ENCODE results near the gene ACSBG1. TPM values are rescaled to one million over a fixed set of nuclear protein-coding genes. Genes with fewer than 3 reads are reported as not detected.
A peak's percentile ranks its signal among the peaks of the same experiment; 100 is the strongest.

ACSBG1 gene
- total RNA-seq, 3 donors from 2014 or later = 0.32 to 5.2 (median 0.53) TPM

DNA sequence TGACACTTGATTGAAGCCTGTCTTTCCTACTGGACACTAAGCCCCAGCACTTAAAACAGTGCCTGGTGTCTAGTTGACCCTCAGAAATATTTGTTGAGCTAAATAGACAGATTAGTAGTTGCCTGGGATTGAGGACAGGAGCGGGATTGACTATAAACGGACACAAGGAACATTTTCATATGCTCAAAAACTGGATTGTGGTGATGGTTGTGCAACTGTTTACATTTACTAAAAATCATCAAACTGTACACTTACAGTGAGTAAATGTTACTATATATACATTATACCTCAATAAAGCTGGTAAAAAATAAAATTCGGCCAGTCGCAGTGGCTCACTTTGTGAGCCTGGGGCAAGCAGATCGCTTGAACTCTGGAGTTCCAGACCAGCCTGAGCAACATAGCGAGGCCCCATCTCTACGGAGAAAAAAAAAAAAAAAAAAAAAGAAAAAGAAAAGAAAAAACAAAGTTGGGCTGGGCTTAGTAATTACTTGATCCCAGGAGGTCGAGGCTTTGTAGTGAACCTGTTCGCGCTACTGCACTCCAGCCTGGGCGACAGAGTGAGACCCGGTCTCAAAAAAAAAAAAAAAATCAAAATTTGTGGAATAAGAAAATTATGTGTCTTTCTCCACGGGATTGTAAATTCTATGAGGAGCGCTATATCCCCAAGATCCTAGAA lies 85.8 kb downstream of the ACSBG1 start:
- Histone ChIP-seq H3K4me3 (no peak overlapping the region), H3K4me1 (ENCODE audit: low read depth) (peaks cover 15% of the 10 kb centered on the region), H3K36me3 (ENCODE audit: low read depth) (no peaks in the 10 kb centered on the region), H3K9me3 (no peaks in the 10 kb centered on the region)
- DNase-seq (no peak), ATAC-seq (no peak)
- TF ChIP-seq, protein P1, sequence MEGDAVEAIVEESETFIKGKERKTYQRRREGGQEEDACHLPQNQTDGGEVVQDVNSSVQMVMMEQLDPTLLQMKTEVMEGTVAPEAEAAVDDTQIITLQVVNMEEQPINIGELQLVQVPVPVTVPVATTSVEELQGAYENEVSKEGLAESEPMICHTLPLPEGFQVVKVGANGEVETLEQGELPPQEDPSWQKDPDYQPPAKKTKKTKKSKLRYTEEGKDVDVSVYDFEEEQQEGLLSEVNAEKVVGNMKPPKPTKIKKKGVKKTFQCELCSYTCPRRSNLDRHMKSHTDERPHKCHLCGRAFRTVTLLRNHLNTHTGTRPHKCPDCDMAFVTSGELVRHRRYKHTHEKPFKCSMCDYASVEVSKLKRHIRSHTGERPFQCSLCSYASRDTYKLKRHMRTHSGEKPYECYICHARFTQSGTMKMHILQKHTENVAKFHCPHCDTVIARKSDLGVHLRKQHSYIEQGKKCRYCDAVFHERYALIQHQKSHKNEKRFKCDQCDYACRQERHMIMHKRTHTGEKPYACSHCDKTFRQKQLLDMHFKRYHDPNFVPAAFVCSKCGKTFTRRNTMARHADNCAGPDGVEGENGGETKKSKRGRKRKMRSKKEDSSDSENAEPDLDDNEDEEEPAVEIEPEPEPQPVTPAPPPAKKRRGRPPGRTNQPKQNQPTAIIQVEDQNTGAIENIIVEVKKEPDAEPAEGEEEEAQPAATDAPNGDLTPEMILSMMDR (IDR thresholded peaks at IDR 0.05) = no peak
- intact Hi-C loops (cut with DNase I, micrococcal nuclease) = no loop called here

DNA sequence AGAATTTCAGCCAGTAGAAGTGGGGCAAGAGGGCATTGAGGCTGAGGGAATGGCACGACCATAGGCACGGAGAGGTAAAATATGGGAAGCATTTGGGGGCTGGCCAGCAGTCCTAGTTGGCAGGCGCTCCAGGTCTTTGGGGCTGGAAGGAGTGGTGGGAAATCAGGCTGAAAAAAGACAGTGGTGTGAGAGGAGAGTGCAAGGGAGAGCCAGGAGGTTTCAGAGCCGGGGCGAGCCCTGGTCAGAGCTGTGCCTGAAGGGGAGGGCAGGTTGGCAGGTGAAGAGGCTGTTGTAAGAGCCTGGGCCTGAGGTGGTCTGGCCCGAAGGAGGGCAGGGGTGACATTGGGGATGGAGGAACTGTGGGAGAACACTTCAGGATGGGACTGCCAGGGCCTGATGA lies 86.8 kb downstream of the ACSBG1 start:
- Histone ChIP-seq H3K9me3 (no peaks in the 10 kb centered on the region), H3K4me1 (ENCODE audit: low read depth) (peaks cover 15% of the 10 kb centered on the region), H3K4me3 (no peak overlapping the region), H3K36me3 (ENCODE audit: low read depth) (no peaks in the 10 kb centered on the region)
- intact Hi-C loops (cut with DNase I, micrococcal nuclease) = no loop called here
- DNase-seq (peak in 1 of 3 donors; percentile 31), ATAC-seq (no peak)
- TF ChIP-seq, protein P1 (IDR thresholded peaks at IDR 0.05) = no peak

DNA sequence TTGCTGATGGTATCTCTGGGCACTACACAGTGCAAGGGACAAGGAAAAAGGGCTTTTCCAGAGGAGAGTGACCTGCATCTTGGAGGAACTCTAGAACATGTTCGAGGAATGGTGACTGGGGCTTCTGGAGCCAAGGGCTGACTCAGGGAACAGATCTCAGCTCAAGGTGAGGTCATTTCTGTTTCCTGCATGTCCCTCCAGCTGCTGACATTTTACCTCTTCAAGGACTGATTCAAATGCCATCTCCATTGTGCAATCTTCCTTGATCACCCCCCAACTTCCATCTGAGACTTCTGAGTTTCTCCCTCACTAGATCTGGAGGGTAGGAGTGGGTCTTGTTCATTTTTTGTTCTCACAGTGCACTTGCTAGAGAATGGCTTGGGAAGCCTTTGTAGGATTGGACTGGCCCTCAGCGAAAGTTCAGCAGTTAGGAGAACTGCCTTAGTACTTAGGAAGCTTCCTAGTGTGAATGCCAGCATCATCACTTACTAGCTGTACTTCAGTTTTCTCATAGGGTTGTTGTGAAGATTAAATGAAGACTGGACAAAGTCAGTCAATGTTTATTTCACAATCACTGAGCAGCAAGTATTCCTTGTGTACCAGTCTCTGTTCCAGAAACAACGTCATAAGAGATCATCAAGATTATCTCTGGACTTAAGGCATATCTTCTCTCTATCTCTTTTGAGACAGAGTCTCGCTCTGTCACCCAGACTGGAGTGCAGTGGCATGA lies 87.8 kb downstream of the ACSBG1 start:
- no peak for ATAC-seq
- peaks cover 15% of the 10 kb centered on the region for H3K4me1 ChIP-seq (ENCODE audit: low read depth)
- TF ChIP-seq, protein P1 (IDR thresholded peaks at IDR 0.05) = no peak
- H3K36me3 ChIP-seq (ENCODE audit: low read depth) = no peaks in the 10 kb centered on the region
- intact Hi-C loops (cut with DNase I, micrococcal nuclease) = no loop called here
- no peak overlapping the region for H3K4me3 ChIP-seq
- no peak for DNase-seq
- H3K9me3 ChIP-seq = no peaks in the 10 kb centered on the region

DNA sequence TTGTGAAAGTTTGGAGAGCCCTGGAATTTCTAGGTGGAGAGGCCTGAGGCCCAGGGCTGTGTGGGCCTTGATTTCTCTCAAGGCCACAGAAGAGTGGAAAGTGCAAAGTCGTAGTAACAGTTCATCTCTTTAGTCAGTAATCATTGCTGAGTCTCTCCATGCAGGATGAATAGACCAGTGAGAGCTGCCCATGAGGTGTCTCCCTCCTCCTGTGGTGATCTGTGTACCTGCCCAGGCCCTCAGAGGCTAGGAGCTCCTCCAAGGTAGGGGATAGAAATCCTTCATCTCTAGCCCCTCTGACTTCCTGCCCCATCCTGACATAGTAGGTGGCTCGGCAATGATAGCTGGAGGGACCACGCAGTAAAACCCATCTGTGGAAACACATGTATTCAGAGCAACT lies 92.0 kb downstream of the ACSBG1 start:
- Histone ChIP-seq H3K9me3 (no peaks in the 10 kb centered on the region), H3K4me3 (no peak overlapping the region), H3K36me3 (ENCODE audit: low read depth) (no peaks in the 10 kb centered on the region), H3K4me1 (ENCODE audit: low read depth) (peaks cover 16% of the 10 kb centered on the region)
- ATAC-seq (no peak), DNase-seq (no peak)
- intact Hi-C loops (cut with DNase I, micrococcal nuclease) = no loop called here
- TF ChIP-seq, protein P1 (IDR thresholded peaks at IDR 0.05) = no peak

DNA sequence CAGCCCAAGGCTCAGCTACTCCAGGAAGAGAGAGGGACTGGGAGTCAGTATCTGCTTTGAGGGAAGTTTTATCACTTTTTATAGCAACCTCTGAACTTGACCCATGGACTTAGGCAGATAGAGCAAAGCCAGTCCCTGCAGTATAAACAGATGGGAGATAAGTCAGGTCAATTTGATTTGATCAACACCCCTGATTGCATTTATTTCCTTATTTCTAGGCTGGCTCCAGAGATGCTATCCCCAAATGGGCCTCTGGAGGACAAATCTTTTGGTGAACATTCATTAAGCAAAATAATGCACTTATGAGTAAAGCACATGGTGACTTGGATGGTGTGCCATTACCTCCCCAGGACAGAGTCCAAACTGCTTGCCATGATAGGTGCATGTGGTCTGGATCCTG lies 94.1 kb downstream of the ACSBG1 start:
- Histone ChIP-seq H3K9me3 (no peaks in the 10 kb centered on the region), H3K4me3 (no peak overlapping the region), H3K4me1 (ENCODE audit: low read depth) (peaks cover 17% of the 10 kb centered on the region), H3K36me3 (ENCODE audit: low read depth) (no peaks in the 10 kb centered on the region)
- TF ChIP-seq, protein P1 (IDR thresholded peaks at IDR 0.05) = no peak
- ATAC-seq (peak; percentile 96), DNase-seq (peak in 1 of 3 donors; percentile 39)
- intact Hi-C loops (cut with DNase I, micrococcal nuclease) = no loop called here

Measured in mucosa of descending colon (tissue), 3 donors.